IPS DF 6.9 (cell line): ENCODE measurements around the gene GADD45A.

Experiments
- DNase-seq: peaks from one replicate; pipeline ENCODE4 v3.0.0-alpha.2; 2013; ENCODE audit warnings: low read depth, low spot score
- H3K27ac ChIP-seq: one replicate; pipeline ENCODE4 v1.5.1; 2013; ENCODE audit warnings: low read length, control low read depth
- H3K27me3 ChIP-seq: 2 replicates; pipeline ENCODE4 v1.6.1; 2013; ENCODE audit warnings: mild to moderate bottlenecking, low read length; ENCODE audit not compliant: control insufficient read depth, insufficient read depth
- H3K36me3 ChIP-seq: 2 replicates; pipeline ENCODE4 v1.6.1; 2013; ENCODE audit warnings: low read length; ENCODE audit not compliant: control insufficient read depth, insufficient read depth
- H3K4me1 ChIP-seq: 2 replicates; pipeline ENCODE4 v1.6.1; 2013; ENCODE audit warnings: low read length; ENCODE audit not compliant: control insufficient read depth, insufficient read depth
- H3K4me3 ChIP-seq: 2 replicates; pipeline ENCODE4 v1.5.1; 2013; ENCODE audit warnings: mild to moderate bottlenecking, low read length
- H3K9me3 ChIP-seq: 2 replicates; pipeline ENCODE4 v1.6.1; 2013; ENCODE audit warnings: low read length, inconsistent platforms; ENCODE audit not compliant: control insufficient read depth, insufficient read depth
- WGBS: extraction: QIAGEN DNeasy Blood & Tissue Kit; methylation state at CpG from one replicate; pipeline ENCODE4 v1.1.7; 2013; ENCODE audit warnings: mixed read lengths, missing lambda C conversion rate; ENCODE audit not compliant: insufficient read length, insufficient coverage; 5-methylcytosine and 5-hydroxymethylcytosine counted together

The GADD45A gene

GRCh38 chr1:67701876-67702275, 16.9 kb downstream of the GADD45A start:
- H3K4me1 ChIP-seq = no peaks in the 10 kb centered on the region
- DNase-seq = no peak
- WGBS = no CpG with 5 or more reads among the region's 2 CpGs
- H3K9me3 ChIP-seq = no peaks in the 10 kb centered on the region
- no peaks in the 10 kb centered on the region for H3K27me3 ChIP-seq
- no peaks in the 10 kb centered on the region for H3K36me3 ChIP-seq
- H3K4me3 ChIP-seq = no peak overlapping the region
- no peak overlapping the region for H3K27ac ChIP-seq

- Histone ChIP-seq H3K27me3 (no peaks in the 10 kb centered on the region), H3K9me3 (no peaks in the 10 kb centered on the region), H3K27ac (no peak overlapping the region), H3K36me3 (no peaks in the 10 kb centered on the region), H3K4me3 (no peak overlapping the region), H3K4me1 (no peaks in the 10 kb centered on the region)
- DNase-seq = no peak
- no CpG with 5 or more reads among the region's 3 CpGs for WGBS
Measured at GRCh38 chr1:67704351-67704750, 19.4 kb downstream of the GADD45A start.

- H3K27me3 ChIP-seq = no peaks in the 10 kb centered on the region
- DNase-seq = no peak
- H3K4me1 ChIP-seq = no peaks in the 10 kb centered on the region
- H3K36me3 ChIP-seq = no peaks in the 10 kb centered on the region
- H3K27ac ChIP-seq = no peak overlapping the region
- H3K4me3 ChIP-seq = no peak overlapping the region
- no peaks in the 10 kb centered on the region for H3K9me3 ChIP-seq
- no CpG with 5 or more reads among the region's 10 CpGs for WGBS
Measured at GRCh38 chr1:67705735-67706453, 20.9 kb downstream of the GADD45A start.

GRCh38 chr1:67708606-67709005, 23.6 kb downstream of the GADD45A start:
- Histone ChIP-seq H3K36me3 (no peaks in the 10 kb centered on the region), H3K4me3 (no peak overlapping the region), H3K27me3 (no peaks in the 10 kb centered on the region), H3K27ac (no peak overlapping the region), H3K9me3 (no peaks in the 10 kb centered on the region), H3K4me1 (no peaks in the 10 kb centered on the region)
- no CpG with 5 or more reads among the region's 8 CpGs for WGBS
- no peak for DNase-seq

GRCh38 chr1:67710417-67710816, 25.4 kb downstream of the GADD45A start:
- no CpG with 5 or more reads among the region's 5 CpGs for WGBS
- Histone ChIP-seq H3K9me3 (no peaks in the 10 kb centered on the region), H3K27ac (no peak overlapping the region), H3K36me3 (no peaks in the 10 kb centered on the region), H3K4me3 (no peak overlapping the region), H3K27me3 (no peaks in the 10 kb centered on the region), H3K4me1 (no peaks in the 10 kb centered on the region)
- no peak for DNase-seq

GRCh38 chr1:67711158-67711854, 26.3 kb downstream of the GADD45A start:
- Histone ChIP-seq H3K9me3 (no peaks in the 10 kb centered on the region), H3K4me3 (no peak overlapping the region), H3K36me3 (no peaks in the 10 kb centered on the region), H3K27ac (no peak overlapping the region), H3K4me1 (no peaks in the 10 kb centered on the region), H3K27me3 (no peaks in the 10 kb centered on the region)
- no CpG with 5 or more reads among the region's 7 CpGs for WGBS
- no peak for DNase-seq

- no peak overlapping the region for H3K27ac ChIP-seq
- WGBS = no CpG with 5 or more reads among the region's 2 CpGs
- no peaks in the 10 kb centered on the region for H3K27me3 ChIP-seq
- H3K9me3 ChIP-seq = no peaks in the 10 kb centered on the region
- H3K36me3 ChIP-seq = no peaks in the 10 kb centered on the region
- H3K4me1 ChIP-seq = no peaks in the 10 kb centered on the region
- no peak overlapping the region for H3K4me3 ChIP-seq
- DNase-seq = no peak
Measured at GRCh38 chr1:67711855-67712212, 26.8 kb downstream of the GADD45A start.

GRCh38 chr1:67713057-67713846, 28.3 kb downstream of the GADD45A start:
- Histone ChIP-seq H3K4me3 (no peak overlapping the region), H3K4me1 (no peaks in the 10 kb centered on the region), H3K27me3 (no peaks in the 10 kb centered on the region), H3K9me3 (no peaks in the 10 kb centered on the region), H3K27ac (no peak overlapping the region), H3K36me3 (no peaks in the 10 kb centered on the region)
- DNase-seq = no peak
- WGBS = no CpG with 5 or more reads among the region's 6 CpGs

- DNase-seq = no peak
- Histone ChIP-seq H3K27me3 (no peaks in the 10 kb centered on the region), H3K4me1 (no peaks in the 10 kb centered on the region), H3K9me3 (no peaks in the 10 kb centered on the region), H3K27ac (no peak overlapping the region), H3K4me3 (no peak overlapping the region), H3K36me3 (no peaks in the 10 kb centered on the region)
- no CpG with 5 or more reads among the region's 2 CpGs for WGBS
Measured at GRCh38 chr1:67715819-67716218, 30.8 kb downstream of the GADD45A start.

GRCh38 chr1:67716800-67717199, 31.8 kb downstream of the GADD45A start:
- H3K36me3 ChIP-seq = no peaks in the 10 kb centered on the region
- whole genome bisulfite sequencing = no CpG with 5 or more reads among the region's 4 CpGs
- no peak overlapping the region for H3K4me3 ChIP-seq
- DNase-seq = no peak
- H3K9me3 ChIP-seq = no peaks in the 10 kb centered on the region
- H3K4me1 ChIP-seq = peaks cover 2% of the 10 kb centered on the region; the same call in 1 of the 2 replicates
- H3K27me3 ChIP-seq = no peaks in the 10 kb centered on the region
- no peak overlapping the region for H3K27ac ChIP-seq
